ENCODE results near the gene IGSF8.

Gene IGSF8

GRCh38 chr1:160086456-160086892, 11.9 kb downstream of the IGSF8 start:
- no peak for DNase-seq (ENCODE audit: low read depth)

GRCh38 chr1:160085686-160086455, 12.5 kb downstream of the IGSF8 start:
- no peak for DNase-seq (ENCODE audit: low read depth)

- no peak for DNase-seq (ENCODE audit: low read depth)
Observed at GRCh38 chr1:160084771-160085321, 13.6 kb downstream of the IGSF8 start.

GRCh38 chr1:160083968-160084770, 14.2 kb downstream of the IGSF8 start:
- DNase-seq (ENCODE audit: low read depth) = no peak

DNA sequence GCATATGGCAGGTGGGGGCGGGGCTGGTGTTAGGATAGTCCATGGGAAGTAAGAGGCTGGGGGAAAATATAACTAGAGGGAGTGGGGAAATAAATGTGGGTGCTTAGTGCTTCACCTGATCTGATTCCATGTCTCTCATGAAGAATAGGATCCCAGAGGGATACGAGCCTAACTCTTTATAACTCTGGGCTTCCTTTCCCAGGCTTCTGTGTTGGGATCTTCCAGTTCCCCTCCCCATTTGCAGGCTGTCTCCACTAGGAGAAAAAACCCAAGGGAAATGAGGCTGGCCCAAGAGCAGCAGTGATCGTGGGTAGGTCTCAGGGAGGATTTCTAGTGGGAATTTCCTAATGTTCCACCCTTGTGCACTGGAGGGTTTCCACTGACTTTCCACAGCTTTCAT, 15.5 kb downstream of the IGSF8 start:
- DNase-seq (ENCODE audit: low read depth) = no peak

- DNase-seq (ENCODE audit: low read depth) = no peak
Observed at GRCh38 chr1:160082487-160082886, 15.9 kb downstream of the IGSF8 start.

DNA sequence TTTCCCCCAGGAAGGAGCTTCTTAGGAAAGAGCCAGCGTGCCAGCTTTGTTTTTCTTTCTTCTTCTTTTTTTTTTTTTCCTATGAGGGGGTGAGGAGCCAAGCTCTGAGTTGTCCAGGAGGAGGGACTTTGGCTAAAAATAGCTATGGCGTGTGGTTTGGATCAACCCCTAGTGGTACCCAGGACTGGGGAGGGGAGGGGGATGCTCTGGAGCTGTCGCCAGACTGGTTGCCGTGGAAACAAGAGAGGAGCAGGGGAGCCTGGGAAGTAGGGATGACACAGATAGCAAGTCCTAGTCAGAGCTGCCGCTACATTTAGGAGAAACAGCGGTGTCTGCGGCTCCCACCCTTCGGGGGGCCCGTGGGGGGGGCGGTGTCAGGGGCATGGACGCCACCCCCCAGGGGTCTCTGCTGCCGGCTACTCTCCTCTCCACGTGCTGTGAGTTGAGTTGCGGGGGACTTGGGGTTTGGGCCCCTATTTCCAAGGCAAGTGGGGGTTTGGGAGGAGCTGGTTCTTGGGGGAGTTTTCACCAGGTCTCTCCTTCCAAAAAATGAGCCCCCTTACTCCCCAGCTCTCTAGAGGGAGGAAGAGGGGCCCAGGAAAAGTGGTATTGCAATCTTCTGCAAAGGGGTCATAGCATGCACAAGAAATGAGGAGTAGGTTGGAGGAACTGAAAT, 17.0 kb downstream of the IGSF8 start, which contains the start of gene KCNJ9:
Gene KCNJ9 (plus strand): TSS at position 278 of the 676 bp plus-strand sequence. CDS start 2,493 bp downstream, outside the sequence.
- peak; percentile 55 for DNase-seq (ENCODE audit: low read depth)

- no peak for DNase-seq (ENCODE audit: low read depth)
Observed at GRCh38 chr1:160080381-160081100, 17.9 kb downstream of the IGSF8 start.

GRCh38 chr1:160079448-160079847, 19.0 kb downstream of the IGSF8 start:
- no peak for DNase-seq (ENCODE audit: low read depth)

DNA sequence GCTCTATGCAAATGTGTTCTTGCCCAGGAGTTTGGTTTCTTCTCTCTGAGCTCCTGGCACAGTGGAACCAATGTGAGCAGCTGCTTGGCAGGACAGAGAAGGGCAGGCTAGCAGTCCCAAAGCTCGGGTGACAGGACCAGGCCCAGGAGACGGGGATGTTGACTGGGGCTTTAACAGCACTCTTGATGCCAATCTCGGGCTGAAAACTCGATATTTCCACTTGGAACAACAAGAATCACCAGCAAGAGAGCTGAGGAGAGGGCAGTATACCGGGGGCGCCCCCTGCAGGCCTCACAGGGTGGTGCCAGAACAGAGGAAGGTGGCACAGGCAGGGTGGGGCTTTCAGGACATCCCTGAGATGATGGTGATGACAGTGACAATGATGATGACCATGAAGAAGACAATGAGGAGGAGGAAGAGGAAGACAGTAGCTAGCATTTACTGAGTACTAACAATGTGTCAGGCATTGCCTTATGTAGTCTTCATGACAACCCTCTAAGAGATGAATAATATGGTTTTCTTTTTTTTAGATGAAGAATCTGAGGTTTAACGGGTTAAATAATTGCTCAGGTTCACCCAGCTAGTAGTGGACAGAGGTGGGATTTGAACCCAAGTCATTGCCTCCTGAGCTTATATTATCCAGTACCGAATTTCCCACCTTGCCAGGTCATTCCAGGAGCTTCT, 19.8 kb downstream of the IGSF8 start:
- DNase-seq (ENCODE audit: low read depth) = no peak

DNA sequence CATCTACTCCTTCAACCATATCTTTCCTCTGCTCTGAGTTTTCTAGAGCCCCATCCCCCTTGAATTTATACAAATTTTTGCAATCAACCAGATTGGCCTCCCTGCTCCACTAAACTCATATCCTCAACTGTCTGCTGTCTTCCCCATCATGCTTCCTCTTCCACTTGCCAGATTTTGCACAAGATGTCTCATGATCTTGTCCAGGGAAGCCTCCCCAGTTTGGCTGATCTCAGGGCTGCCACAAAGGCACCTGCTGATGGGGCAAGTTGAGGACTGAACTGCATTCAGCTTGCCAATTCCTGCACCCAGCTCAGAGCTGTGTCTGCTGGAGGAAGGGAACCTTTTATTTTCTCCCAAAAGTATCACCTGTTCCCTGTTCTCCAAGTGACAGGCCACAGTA, 20.9 kb downstream of the IGSF8 start:
- DNase-seq (ENCODE audit: low read depth) = no peak

DNA sequence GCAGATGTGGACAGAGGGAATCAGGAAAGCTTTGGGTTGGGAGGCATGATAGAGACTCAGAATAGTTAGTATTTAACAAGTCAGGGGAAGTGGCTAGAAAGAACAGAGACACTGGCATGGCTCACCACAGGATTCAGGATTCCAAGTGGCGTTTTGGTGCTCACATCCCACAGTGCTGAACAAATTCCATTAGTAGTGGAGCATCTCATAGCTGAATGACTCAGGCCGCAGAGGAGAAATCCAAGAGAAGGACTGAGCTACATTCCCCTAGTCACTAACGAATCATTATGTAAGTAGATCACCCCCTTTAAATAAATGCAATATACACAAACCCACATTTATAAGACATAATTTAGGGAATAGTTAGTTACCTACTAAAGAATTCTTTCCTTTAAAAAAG, 22.1 kb downstream of the IGSF8 start:
- DNase-seq (ENCODE audit: low read depth) = no peak

- DNase-seq (ENCODE audit: low read depth) = no peak
Observed at GRCh38 chr1:160075836-160076235, 22.6 kb downstream of the IGSF8 start.

GRCh38 chr1:160074865-160075264, 23.6 kb downstream of the IGSF8 start:
- DNase-seq (ENCODE audit: low read depth) = no peak

GRCh38 chr1:160071289-160071688, 27.1 kb downstream of the IGSF8 start:
- DNase-seq (ENCODE audit: low read depth) = no peak

GRCh38 chr1:160070243-160071163, 27.9 kb downstream of the IGSF8 start:
- DNase-seq (ENCODE audit: low read depth) = peak; percentile 19

DNA sequence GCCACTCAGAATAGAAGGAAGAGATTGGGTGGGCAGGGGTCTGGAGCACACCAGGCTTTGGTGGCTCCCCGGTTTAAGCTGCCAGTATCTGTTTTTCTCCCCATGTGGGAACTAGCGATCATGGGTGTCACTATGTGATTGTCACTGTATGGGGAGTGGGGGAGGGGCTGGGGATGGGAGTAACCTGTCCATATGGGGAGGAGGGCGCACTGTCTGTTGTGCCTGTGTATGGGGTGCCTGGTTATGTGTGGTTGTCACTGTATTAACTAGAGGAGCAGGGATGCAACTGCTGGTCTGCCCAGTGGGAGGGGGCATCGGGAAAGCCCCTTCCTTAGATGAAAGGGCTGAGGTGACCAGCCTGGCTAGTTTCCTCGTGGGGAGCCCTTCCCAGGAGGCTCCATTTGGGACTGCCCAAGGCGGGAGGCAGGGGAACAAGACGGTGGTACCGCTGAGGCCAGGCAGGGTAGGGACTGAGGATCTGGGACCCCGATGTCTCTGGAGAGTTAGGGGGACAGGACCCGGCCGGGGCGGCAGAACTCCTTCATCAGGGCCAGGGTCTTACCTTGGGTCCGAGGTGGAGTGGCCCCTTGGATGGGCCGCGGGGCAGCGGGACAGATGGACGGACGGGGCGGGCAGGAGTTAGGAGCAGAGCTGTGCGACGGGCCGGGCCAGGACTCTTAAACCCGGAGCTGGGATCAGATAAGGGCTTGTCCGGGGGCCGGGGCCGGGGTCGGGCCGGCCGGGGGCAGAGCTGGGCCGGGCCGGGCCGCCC, 28.8 kb downstream of the IGSF8 start, which contains the start of gene KCNJ10:
Gene KCNJ10 (minus strand): TSS at position 701 of the 772 bp plus-strand sequence. CDS start 27,628 bp downstream, outside the sequence.
- DNase-seq (ENCODE audit: low read depth) = no peak

GRCh38 chr1:160068225-160068624, 30.2 kb downstream of the IGSF8 start:
- no peak for DNase-seq (ENCODE audit: low read depth)
